ENCODE results near the gene PMCH.
"Not testable (repeated sequence)": the region's sequence is repeated elsewhere in the genome, so short reads cannot be mapped to it uniquely, and the experiment has no call there.

DNA sequence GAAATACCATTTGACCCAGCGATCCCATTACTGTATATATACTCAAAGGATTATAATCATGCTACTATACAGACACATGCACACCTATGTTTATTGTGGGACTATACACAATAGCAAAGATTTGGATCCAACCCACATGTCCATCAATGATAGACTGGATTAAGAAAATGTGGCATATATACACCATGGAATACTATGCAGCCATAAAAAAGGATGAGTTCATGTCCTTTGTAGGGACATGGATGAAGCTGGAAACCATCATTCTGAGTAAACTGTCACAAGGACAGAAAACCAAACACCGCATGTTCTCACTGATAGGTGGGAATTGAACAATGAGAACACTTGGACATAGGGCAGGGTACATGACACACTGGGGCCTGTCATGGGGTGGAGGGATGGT, 43.2 kb upstream of the PMCH start:
- TF ChIP-seq POLR2A (IDR thresholded peaks at IDR 0.05; ENCODE audit: low read depth, low read length) = not testable (repeated sequence)
- TF ChIP-seq, protein P1, sequence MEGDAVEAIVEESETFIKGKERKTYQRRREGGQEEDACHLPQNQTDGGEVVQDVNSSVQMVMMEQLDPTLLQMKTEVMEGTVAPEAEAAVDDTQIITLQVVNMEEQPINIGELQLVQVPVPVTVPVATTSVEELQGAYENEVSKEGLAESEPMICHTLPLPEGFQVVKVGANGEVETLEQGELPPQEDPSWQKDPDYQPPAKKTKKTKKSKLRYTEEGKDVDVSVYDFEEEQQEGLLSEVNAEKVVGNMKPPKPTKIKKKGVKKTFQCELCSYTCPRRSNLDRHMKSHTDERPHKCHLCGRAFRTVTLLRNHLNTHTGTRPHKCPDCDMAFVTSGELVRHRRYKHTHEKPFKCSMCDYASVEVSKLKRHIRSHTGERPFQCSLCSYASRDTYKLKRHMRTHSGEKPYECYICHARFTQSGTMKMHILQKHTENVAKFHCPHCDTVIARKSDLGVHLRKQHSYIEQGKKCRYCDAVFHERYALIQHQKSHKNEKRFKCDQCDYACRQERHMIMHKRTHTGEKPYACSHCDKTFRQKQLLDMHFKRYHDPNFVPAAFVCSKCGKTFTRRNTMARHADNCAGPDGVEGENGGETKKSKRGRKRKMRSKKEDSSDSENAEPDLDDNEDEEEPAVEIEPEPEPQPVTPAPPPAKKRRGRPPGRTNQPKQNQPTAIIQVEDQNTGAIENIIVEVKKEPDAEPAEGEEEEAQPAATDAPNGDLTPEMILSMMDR (IDR thresholded peaks at IDR 0.05; ENCODE audit: extremely low read depth in 1 of 2, insufficient read depth in 1 of 2, low read depth in 1 of 2, low read length in 2 of 2) = not testable (repeated sequence)
- TF ChIP-seq, protein P2, sequence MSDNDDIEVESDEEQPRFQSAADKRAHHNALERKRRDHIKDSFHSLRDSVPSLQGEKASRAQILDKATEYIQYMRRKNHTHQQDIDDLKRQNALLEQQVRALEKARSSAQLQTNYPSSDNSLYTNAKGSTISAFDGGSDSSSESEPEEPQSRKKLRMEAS (IDR thresholded peaks at IDR 0.05; ENCODE audit: insufficient read depth, insufficient read length) = not testable (repeated sequence)
